T-helper 2 cell treated with Interferon-gamma antibody and Interleukin-4, amounts not matched to agents 100 ng/mL and 5 ng/mL, for 36 hours (primary cell): ENCODE data around the gene CCDC85A. TPM values are rescaled to one million over a fixed set of nuclear protein-coding genes. Genes with fewer than 3 reads are reported as not detected.
"Not testable (repeated sequence)": the region's sequence is repeated elsewhere in the genome, so short reads cannot be mapped to it uniquely, and the experiment has no call there.

ENCODE experiments used
- intact Hi-C: fragments of 100-400 bp; cut with micrococcal nuclease; formaldehyde crosslinking; loops from one replicate; pipeline ENCODE4 v1.15.1; 2023
- total RNA-seq: library from RNA; stranded (reverse); gene quantifications from 2 replicates; pipeline ENCODE4 v1.2.3, GENCODE V29; 2022

CCDC85A gene
- not detected in 2 replicates for total RNA-seq

GRCh38 chr2:56183643-56184499 lies at the start of gene CCDC85A:
Gene CCDC85A (plus strand): TSS chr2:56183990. CDS start chr2:56184625, 635 bp downstream.
- intact Hi-C loops, result loop anchor here (2.0 kb wide), 2 partner anchors 565 to 1333 kb away; no protein-coding TSS in a partner anchor

GRCh38 chr2:56134861-56135260 lies 48.9 kb upstream of the CCDC85A start:
- intact Hi-C loops, result loop anchor here (5.0 kb wide), 1 partner anchor 1382 kb away; no protein-coding TSS in a partner anchor

- intact Hi-C loops, result not testable (repeated sequence)
Measured at GRCh38 chr2:56142497-56143061, 41.2 kb upstream of the CCDC85A start.

GRCh38 chr2:56147907-56148306 lies 35.9 kb upstream of the CCDC85A start:
- intact Hi-C loops, result no loop called here

- intact Hi-C loops, result no loop called here
Measured at GRCh38 chr2:56148825-56149224, 35.0 kb upstream of the CCDC85A start.

- intact Hi-C loops, result no loop called here
Measured at GRCh38 chr2:56151841-56152240, 31.9 kb upstream of the CCDC85A start.

- intact Hi-C loops, result no loop called here
Measured at GRCh38 chr2:56155188-56155587, 28.6 kb upstream of the CCDC85A start.

GRCh38 chr2:56159875-56160274 lies 23.9 kb upstream of the CCDC85A start:
- intact Hi-C loops, result not testable (repeated sequence)

GRCh38 chr2:56167616-56168562 lies 15.9 kb upstream of the CCDC85A start:
- intact Hi-C loops, result no loop called here

GRCh38 chr2:56169521-56169920 lies 14.3 kb upstream of the CCDC85A start:
- intact Hi-C loops, result no loop called here

- intact Hi-C loops, result no loop called here
Measured at GRCh38 chr2:56170504-56170903, 13.3 kb upstream of the CCDC85A start.

GRCh38 chr2:56170988-56171387 lies 12.8 kb upstream of the CCDC85A start:
- intact Hi-C loops, result no loop called here

GRCh38 chr2:56175779-56176178 lies 8.0 kb upstream of the CCDC85A start:
- intact Hi-C loops, result no loop called here

GRCh38 chr2:56177420-56178220 lies 6.2 kb upstream of the CCDC85A start:
- intact Hi-C loops, result no loop called here

- intact Hi-C loops, result no loop called here
Measured at GRCh38 chr2:56179931-56180330, 3.9 kb upstream of the CCDC85A start.

- intact Hi-C loops, result loop anchor here (2.0 kb wide), 1 partner anchor 566 kb away; no protein-coding TSS in a partner anchor
Measured at GRCh38 chr2:56182420-56182819, 1.4 kb upstream of the CCDC85A start.

GRCh38 chr2:56184500-56185011 lies 766 bp downstream of the CCDC85A start:
- intact Hi-C loops, result loop anchor here (2.0 kb wide), 1 partner anchor 1332 kb away; no protein-coding TSS in a partner anchor

GRCh38 chr2:56185101-56185581 lies 1.4 kb downstream of the CCDC85A start:
- intact Hi-C loops, result loop anchor here (2.0 kb wide), 1 partner anchor 1332 kb away; no protein-coding TSS in a partner anchor

- intact Hi-C loops, result loop anchor here (2.0 kb wide), 1 partner anchor 1331 kb away; no protein-coding TSS in a partner anchor
Measured at GRCh38 chr2:56185582-56186046, 1.8 kb downstream of the CCDC85A start.

GRCh38 chr2:56191617-56192016 lies 7.8 kb downstream of the CCDC85A start:
- intact Hi-C loops, result no loop called here
